ENCODE data around the gene PLXNB2. TPM values are rescaled to one million over a fixed set of nuclear protein-coding genes. Genes with fewer than 3 reads are reported as not detected.
"Not testable (repeated sequence)": the region's sequence is repeated elsewhere in the genome, so short reads cannot be mapped to it uniquely, and the experiment has no call there.

The PLXNB2 gene
- polyA plus RNA-seq (ENCODE audit: insufficient read length in 4 of 4): 100 to 1,000 TPM; 217 to 261 (median 232) TPM

- DNase-seq (ENCODE audit: low read depth in 4 of 4, low spot score in 3 of 4): peak in 3 of 4 donors; percentile 79 to 83 (median 82)
Measured at GRCh38 chr22:50306753-50307749, at the start of gene PLXNB2. Gene PLXNB2 (minus strand): TSS chr22:50307646. CDS start chr22:50290584, 17,062 bp downstream.

- DNase-seq (ENCODE audit: low read depth in 4 of 4, low spot score in 3 of 4): no peak
Measured at GRCh38 chr22:50357222-50357621, 49.8 kb upstream of the PLXNB2 start.

- DNase-seq (ENCODE audit: low read depth in 4 of 4, low spot score in 3 of 4): no peak
Measured at GRCh38 chr22:50356186-50356585, 48.7 kb upstream of the PLXNB2 start.

- no peak for DNase-seq (ENCODE audit: low read depth in 4 of 4, low spot score in 3 of 4)
Measured at GRCh38 chr22:50348058-50348457, 40.6 kb upstream of the PLXNB2 start.

GRCh38 chr22:50347157-50347556 lies 39.7 kb upstream of the PLXNB2 start:
- no peak for DNase-seq (ENCODE audit: low read depth in 4 of 4, low spot score in 3 of 4)

GRCh38 chr22:50346470-50346869 lies 39.0 kb upstream of the PLXNB2 start:
- no peak for DNase-seq (ENCODE audit: low read depth in 4 of 4, low spot score in 3 of 4)

GRCh38 chr22:50343541-50343935 lies 36.1 kb upstream of the PLXNB2 start:
- no peak for DNase-seq (ENCODE audit: low read depth in 4 of 4, low spot score in 3 of 4)

GRCh38 chr22:50342651-50343540 lies 35.5 kb upstream of the PLXNB2 start, which contains the start of gene PPP6R2:
Gene PPP6R2 (plus strand): TSS chr22:50343327. CDS start chr22:50393909, 50,582 bp downstream.
- DNase-seq (ENCODE audit: low read depth in 4 of 4, low spot score in 3 of 4): peak in 1 of 4 donors; percentile 45

GRCh38 chr22:50341977-50342650 lies 34.7 kb upstream of the PLXNB2 start:
- DNase-seq (ENCODE audit: low read depth in 4 of 4, low spot score in 3 of 4): peak; percentile 75 to 83 (median 78)

- no peak for DNase-seq (ENCODE audit: low read depth in 4 of 4, low spot score in 3 of 4)
Measured at GRCh38 chr22:50339945-50340879, 32.8 kb upstream of the PLXNB2 start.

GRCh38 chr22:50338860-50339462 lies 31.5 kb upstream of the PLXNB2 start:
- DNase-seq (ENCODE audit: low read depth in 4 of 4, low spot score in 3 of 4): no peak

GRCh38 chr22:50338042-50338573 lies 30.7 kb upstream of the PLXNB2 start:
- DNase-seq (ENCODE audit: low read depth in 4 of 4, low spot score in 3 of 4): no peak

GRCh38 chr22:50337262-50338041 lies 30.0 kb upstream of the PLXNB2 start:
- DNase-seq (ENCODE audit: low read depth in 4 of 4, low spot score in 3 of 4): no peak

- DNase-seq (ENCODE audit: low read depth in 4 of 4, low spot score in 3 of 4): not testable (repeated sequence)
Measured at GRCh38 chr22:50334433-50334832, 27.0 kb upstream of the PLXNB2 start.

- DNase-seq (ENCODE audit: low read depth in 4 of 4, low spot score in 3 of 4): no peak
Measured at GRCh38 chr22:50329236-50329635, 21.8 kb upstream of the PLXNB2 start.

GRCh38 chr22:50327711-50328019 lies 20.2 kb upstream of the PLXNB2 start:
- no peak for DNase-seq (ENCODE audit: low read depth in 4 of 4, low spot score in 3 of 4)

- DNase-seq (ENCODE audit: low read depth in 4 of 4, low spot score in 3 of 4): peak in 3 of 4 donors; percentile 71 to 84 (median 80)
Measured at GRCh38 chr22:50326956-50327710, 19.7 kb upstream of the PLXNB2 start, which contains the start of gene DENND6B. Gene DENND6B (minus strand): TSS chr22:50327012. CDS start chr22:50326988, 24 bp downstream.

Data from right renal pelvis (tissue), 4 donors.